Fibroblast of upper back skin (primary cell): Measurements from ENCODE around the gene RASSF8.

Experiments
- DNase-seq: peaks from one replicate; pipeline ENCODE4 v3.0.0-alpha.2; 2013

Gene RASSF8

GRCh38 chr12:26112232-26112631 is 153.8 kb downstream of the RASSF8 start:
- no peak for DNase-seq

DNA sequence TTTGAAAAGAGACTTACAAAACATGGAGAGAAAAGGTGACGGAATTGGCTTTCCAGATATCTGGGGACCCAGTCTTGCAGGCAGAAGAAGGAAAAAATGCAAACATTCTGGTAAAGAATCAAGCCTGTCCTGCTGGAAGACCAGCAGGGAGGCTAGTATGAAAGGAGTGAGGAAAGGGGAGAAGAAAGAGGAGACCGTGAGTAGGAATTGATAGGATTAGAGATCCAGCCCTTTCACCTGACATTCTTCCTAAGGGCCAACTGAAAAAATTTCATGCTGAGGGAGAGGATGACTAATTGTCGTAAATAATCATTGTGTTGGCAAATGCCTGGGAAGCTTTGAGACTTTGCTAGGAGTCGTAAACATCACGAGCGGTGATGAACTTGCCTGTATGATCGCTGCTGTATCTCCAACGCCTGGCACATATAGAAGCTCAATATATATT is 154.2 kb downstream of the RASSF8 start:
- DNase-seq = no peak

GRCh38 chr12:26113181-26113654 is 154.7 kb downstream of the RASSF8 start:
- DNase-seq = no peak

- DNase-seq = peak; percentile 86
These were observed 155.6 kb downstream of the RASSF8 start for GRCh38 chr12:26113853-26114719.

DNA sequence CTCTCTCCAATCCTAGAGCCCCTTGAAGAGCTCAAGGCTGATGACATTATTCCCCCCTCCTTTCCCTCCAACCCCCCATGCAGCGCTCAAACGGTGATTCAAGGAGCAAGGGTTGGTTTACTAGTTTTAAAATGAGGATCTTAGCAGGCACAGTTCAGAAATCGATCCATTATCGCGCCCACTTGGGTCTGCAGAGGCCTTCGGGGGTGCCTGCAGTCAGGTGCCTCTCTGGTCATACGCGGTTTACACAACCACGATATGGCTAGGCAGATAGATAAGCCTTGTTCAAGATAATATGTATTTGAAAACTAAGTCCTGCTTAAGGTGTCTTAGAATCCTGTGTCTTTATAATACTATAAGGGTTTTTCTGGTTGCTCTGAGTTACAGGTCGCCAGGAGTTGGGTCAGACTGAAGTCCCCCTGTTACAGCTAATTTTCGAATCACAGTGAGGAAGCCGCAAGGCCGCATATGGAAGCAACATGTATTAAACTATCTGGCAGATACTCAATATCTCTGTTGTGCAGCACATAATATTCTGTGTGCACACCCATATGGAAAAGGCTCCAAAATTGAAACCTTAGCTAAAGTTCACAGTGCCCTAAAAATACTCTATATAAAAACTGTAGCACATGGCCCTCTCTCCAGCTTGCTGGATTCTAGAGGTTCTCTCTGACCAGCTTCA is 156.4 kb downstream of the RASSF8 start:
- peak; percentile 28 for DNase-seq

DNA sequence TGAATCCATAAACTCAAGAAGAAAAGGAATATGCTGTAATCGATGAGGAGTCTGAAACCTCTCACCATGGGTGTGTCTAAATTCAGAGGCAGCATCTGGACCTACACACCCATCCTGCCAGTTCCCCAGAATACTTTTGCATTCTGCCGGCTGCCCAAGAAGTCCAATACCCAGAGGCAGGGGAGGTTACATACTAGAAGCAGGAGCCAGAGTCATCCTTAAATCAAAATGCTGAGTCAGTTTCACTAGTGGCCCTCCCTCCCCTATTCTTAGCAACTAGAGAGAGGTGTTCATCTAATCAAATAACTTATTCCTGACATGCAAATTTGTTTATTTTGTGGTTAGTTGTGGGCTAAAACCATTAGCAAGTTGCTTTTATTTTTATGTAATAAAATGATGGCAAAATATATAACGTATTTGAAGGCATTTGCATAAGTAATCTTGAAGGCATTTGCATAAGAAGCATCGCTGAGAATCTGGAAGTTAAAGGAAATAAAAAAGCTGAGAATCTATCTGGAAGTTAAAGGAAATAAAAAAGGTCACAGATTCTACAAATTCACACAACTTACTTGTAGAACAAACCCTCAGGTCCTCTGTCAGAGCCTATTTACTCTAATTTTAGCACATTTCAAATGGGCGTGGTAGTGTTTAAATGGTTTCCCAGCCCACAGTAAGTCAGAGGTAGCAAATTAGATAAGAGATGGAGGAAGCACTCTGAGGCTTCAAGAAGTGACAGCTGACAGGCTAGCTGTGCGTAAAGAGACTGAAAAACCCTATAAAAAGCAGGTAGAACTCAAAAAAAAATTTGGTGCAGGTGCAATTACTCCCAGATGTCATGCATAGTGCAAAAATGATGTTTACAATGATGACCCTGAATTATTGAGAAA is 158.6 kb downstream of the RASSF8 start:
- DNase-seq = no peak

GRCh38 chr12:26118308-26118707 is 159.8 kb downstream of the RASSF8 start:
- DNase-seq = no peak

- DNase-seq = peak; percentile 78
These were observed 161.0 kb downstream of the RASSF8 start for GRCh38 chr12:26119391-26119989.

DNA sequence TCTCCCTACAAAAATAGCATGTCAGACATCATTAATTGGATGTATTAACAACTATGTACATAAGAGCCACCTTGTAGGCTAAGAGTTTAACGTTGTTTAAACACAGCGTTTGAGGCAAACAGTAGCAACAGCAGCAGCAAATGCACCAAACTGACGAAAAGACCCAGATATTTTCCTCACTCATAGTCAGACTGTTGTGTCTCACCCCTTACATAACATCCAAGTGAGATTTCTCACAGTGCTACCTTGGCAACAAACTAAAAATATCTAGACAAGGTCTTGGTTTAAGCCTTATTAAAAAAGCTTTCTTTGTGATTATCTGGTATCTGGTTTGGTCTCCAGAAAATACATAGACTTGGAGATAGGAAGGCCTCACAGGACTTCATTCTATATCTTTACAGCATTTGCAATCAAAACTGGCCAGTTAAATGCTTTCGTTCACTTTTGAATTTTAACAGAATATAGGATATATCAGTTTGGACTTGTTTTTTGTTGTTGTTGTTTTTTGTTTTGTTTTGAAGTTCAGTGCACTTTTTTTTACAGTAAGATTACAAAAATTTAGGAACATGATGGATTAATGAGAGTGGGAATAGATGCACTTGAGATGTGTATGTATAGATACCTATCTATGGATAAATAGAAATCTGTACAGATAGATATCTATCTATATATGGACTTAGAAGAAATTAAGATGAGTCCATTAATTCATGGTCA is 162.2 kb downstream of the RASSF8 start:
- DNase-seq = no peak

DNA sequence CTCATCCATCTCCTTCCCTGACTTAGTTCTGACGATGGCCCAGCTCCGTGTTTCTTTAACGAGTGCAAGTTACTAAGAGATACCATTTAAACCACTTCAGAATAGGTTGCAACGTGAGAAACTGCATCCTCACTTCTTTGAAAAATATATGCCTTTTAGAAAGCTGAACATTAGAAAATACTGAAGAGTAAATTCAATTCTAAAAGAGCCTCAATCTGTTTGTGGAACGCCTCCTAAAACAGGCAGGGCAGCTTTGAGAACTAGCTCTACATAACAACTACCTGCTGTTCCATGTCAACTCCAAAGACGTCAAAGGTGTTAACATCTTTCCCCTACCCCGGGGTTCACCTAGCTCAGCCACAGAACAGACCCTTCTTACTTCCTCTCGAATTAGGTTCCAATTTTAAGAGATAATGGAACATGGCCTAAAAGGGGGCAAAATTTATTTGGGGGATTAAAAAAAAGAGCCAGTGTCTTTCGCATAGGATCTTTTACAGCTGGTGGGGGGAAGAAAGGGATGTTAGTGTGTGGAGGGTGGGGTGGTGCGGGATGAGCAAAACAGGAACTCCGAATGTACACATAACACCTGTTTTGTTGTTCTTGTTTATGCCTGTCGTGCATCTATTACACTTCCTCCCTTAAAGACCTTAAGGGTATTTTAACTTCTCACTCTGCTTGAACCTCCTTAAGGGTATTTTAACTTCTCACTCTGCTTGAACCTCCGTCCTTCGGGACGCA is 163.0 kb downstream of the RASSF8 start:
- DNase-seq = no peak

DNA sequence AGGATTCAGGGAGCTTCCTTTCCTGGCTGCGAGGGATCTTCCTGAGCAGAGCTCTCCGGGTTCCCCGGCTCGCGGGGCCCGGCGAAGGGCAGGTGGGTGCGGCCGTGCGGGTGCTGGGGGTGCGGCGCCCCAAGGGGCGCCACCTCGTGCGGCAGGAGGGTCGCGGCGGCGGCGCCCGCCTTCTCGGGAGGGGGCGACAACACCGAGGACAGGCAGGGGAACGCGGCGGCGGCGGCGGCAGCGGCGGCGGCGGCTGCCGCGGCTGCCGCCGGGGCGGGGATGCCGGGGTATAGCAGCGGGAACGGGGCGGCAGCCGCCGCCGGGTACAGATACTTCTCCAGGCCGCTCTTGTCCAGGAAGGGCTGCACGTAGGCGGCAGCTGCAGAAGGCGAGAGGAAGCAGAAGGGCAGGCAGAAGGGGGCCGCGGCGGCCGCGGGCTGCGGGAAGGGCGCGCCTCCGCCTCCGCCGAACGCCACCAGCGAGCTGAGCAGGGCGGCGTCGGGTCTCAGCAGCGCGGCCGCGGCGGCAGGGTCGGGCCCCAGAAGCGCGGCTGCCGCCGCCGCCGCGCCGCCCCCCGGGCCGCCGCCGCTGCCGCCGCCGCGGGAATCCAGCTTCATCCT is 163.7 kb downstream of the RASSF8 start:
- no peak for DNase-seq

DNA sequence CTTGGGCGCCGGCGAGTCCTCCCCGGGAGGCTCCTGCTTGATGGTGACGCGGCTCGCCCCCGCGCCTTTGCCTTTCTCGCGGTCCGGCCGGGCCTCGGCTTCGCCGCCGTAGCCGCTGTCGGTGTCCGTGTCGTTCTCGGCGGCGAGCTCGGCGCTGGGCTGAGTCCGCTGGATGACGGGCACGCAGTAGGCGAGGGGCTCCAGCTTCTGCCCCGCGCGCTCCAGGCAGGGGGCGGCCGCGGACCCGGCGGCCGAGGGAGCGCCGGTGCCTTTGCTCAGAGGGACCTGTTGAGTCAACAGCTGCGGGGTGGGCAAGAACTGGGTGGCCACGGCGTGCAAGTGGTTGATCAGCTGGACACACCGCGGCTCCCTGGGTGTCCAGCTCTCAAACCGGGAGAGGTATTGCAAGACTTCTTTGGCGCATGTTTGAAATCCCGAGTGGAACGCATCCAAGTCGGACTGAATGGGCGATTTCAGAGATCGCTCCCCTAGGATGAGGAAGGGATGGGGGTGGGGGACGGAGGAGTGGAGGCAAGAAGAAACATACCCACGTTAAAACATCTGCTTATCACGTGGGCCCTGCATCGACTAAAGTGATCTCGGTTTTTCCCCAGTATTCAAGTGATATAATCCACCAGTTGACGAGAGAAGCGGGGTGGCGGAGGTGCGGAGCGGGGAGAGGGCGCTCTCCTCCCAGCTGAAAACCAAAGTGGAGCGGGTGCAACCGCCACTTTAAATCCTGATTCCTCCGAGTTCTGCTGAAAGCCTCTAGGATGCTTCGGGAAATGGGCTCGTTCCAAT is 164.4 kb downstream of the RASSF8 start:
- DNase-seq = peak; percentile 92

DNA sequence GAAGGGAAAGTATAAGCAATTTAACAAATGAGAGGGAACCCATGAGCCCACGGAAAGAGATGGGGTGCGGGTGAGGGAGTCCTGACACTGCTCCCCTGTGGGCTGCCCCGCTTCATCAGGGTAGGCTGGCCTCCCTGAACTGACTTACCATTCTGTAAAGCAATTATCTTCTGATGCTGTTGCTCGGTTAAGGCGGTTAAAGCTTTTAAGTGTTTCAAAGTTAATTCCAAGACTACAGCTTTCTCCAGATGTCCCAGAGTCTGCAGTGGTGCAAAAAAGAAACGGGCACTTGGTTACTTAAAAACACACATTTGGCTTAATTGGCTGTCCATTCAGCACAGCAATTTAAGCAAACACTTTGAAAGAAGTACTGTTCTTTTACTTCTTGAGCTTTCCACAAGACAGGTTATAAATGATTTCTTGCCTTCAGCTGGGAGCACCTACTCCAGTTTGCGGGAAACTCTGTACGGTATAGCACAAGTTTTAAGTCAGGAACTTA is 165.0 kb downstream of the RASSF8 start:
- DNase-seq = no peak

GRCh38 chr12:26124446-26125399 is 166.2 kb downstream of the RASSF8 start, which contains the start of gene BHLHE41:
BHLHE41 (minus strand) TSS chr12:26125037; CDS start chr12:26124779, 258 bp downstream.
- DNase-seq = peak; percentile 62

- DNase-seq = peak; percentile 71
These were observed 167.2 kb downstream of the RASSF8 start for GRCh38 chr12:26125400-26126339.

- DNase-seq = peak; percentile 81
These were observed 168.1 kb downstream of the RASSF8 start for GRCh38 chr12:26126340-26127284.
